SKM-1 treated with dmso at 0.1 percent for 144 hours (cell line): Measurements from ENCODE around the gene DDX43.
"Not testable (repeated sequence)": the region's sequence is repeated elsewhere in the genome, so short reads cannot be mapped to it uniquely, and the experiment has no call there.

Experiments used
- DNase-seq: peaks from one replicate; lab custom pipeline; 2025; ENCODE audit not compliant: unreplicated experiment; lab: John Stamatoyannopoulos, UW

Gene DDX43

GRCh38 chr6:73394577-73395354, at the start of gene DDX43:
DDX43 (plus strand) TSS chr6:73394828; CDS start chr6:73394906, 78 bp downstream.
- peak; percentile 59 for DNase-seq

DNA sequence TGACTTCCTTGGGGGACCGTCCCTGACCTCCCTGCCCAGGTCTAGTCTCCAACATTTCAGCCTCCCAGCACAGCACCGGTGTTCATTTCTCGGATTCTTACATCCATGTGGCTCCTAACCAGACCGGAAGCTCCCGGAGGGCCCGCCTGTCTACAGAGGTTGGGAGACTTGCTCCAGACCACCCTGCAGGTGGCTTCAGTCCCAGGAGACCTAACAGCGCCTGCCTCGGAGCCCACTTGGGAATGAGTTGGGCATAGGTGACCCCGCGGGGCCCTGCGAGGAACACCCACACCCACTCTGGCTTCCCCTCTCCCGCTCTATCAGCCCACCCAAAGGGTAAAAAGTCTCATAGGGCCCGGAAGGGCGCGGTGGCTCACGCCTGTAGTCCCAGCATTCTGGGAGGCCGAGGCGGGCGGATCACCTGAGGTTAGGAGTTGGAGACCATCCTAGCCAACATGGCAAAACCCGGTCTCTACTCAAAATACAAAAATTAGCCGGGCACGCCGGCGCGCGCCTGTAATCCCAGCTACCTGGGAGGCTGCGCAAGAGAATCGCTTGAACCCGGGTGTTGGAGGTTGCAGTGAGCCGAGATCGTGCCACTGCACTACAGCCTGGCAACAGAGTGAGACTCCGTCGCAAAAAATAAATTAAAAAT, 46.0 kb upstream of the DDX43 start:
- DNase-seq: no peak

GRCh38 chr6:73349311-73349710, 45.3 kb upstream of the DDX43 start:
- DNase-seq: no peak

DNA sequence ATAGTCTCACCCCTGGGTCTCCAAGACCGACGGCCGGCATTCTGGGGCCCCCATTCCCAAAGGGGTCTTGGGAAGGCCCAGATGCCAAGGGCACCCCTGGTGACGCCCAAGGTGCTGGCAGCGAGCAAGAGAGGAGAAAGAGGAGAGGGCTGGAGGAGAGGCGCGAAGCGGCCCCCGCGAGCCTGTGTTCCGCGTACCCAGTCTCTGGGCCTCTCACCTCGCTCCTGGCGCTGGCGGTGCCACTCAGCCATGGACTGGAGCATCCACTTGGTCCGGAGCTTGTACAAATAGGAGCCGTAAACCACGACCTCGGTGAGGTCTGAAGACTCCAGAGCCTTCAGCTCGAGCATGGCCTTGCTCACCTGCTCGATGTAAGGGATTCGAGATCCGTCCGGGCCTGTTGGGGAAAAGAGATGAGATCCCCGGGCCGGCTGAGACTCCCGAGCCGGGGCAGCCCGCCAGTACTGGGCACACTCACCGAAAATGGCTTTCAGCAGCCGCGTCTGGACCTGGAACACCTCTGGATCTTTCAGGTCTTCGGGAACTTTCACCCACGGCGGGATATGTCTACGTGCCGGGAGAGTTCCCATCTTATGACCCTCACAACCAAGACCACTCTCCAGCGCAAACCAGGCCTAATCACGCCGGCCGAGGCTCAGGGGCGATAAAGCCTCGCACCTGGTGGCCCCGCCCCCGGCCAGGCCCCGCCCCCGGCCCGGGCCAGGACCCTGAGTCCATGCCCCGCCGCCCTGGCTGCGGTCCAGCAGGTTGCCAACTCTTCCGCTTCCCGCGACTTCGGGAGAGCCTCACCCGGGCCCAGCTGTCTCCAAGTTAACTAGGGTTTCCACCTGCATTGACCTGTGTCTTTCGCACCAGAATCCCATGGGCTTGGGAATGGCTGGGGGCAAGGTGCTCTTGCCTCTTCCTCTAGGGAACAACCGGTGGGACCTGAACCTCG, 40.7 kb upstream of the DDX43 start, which contains the start of gene DPPA5:
Gene DPPA5 (minus strand): TSS at position 641 of the 958 bp plus-strand sequence. CDS start 51 bp downstream, at position 590.
- DNase-seq: no peak

DNA sequence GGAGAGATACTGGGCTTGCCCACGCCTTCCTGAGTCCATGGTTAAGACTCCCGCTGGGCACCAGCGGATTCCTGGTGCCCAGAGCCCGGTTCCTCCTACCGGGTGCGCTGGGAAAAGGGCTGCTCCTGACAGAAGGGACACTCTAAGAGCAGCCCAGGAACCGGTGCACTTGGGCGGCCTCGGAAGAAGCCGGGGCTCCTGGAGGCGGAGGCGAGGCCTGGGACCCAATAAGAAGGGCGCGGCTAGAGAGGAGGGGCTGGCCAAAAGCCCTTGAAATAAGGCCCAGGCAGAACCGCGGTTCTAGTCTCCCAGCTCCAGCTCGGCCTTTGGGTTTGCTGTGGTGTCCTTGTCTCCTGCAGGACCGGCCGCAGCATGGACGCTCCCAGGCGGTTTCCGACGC, 32.3 kb upstream of the DDX43 start, which contains the start of gene KHDC3L:
Gene KHDC3L (plus strand): TSS at position 301 of the 400 bp plus-strand sequence. CDS start 72 bp downstream, at position 373.
- no peak for DNase-seq

- DNase-seq: no peak
Measured at GRCh38 chr6:73362869-73363536, 31.6 kb upstream of the DDX43 start.

- DNase-seq: no peak
Measured at GRCh38 chr6:73363537-73363875, 31.1 kb upstream of the DDX43 start.

- no peak for DNase-seq
Measured at GRCh38 chr6:73364121-73364520, 30.5 kb upstream of the DDX43 start.

GRCh38 chr6:73364549-73364948, 30.1 kb upstream of the DDX43 start:
- no peak for DNase-seq

- no peak for DNase-seq
Measured at GRCh38 chr6:73367761-73368355, 26.8 kb upstream of the DDX43 start.

- DNase-seq: no peak
Measured at GRCh38 chr6:73368675-73369074, 26.0 kb upstream of the DDX43 start.

DNA sequence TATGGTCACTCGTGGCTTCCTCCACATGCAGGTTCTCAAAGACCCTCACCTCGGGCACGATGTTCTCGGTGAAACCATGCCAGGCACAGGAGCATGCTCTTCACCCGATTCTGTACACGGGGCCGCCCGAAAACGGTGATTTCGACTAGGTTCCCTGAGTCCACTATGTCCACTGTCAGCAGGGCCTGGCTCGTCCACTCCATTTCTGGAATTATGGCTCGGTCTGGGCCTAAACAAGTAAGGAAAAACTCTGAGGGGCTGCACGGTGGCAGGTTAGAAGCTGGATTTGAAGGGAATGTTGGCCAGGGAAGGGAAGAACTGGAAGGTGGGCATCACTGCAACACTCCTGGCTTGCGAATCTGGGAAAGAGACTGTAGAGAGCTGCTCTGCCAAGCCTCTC, 25.5 kb upstream of the DDX43 start:
- DNase-seq: no peak

DNA sequence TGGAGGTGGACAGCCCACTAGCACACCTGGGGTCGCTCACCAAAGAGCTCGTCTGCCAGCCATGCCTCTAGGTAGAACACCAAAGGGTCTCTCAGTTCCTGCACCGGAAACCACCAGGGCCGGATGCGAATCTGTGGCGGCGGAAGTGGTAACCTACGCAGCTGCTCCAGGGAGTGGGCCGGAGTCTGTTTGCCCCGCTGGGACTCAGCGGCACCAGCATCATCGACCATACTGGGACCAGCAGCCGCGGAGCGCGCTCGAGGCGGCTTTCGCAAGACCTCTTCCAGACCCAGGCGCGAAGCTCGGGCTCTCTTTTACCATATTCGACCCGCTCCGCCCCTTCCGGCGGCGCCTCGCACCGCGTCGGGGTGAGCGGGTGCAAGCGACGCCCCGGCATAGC, 25.1 kb upstream of the DDX43 start, which contains the start of gene OOEP:
Gene OOEP (minus strand): TSS at position 335 of the 400 bp plus-strand sequence. CDS start 105 bp downstream, at position 230.
- no peak for DNase-seq

DNA sequence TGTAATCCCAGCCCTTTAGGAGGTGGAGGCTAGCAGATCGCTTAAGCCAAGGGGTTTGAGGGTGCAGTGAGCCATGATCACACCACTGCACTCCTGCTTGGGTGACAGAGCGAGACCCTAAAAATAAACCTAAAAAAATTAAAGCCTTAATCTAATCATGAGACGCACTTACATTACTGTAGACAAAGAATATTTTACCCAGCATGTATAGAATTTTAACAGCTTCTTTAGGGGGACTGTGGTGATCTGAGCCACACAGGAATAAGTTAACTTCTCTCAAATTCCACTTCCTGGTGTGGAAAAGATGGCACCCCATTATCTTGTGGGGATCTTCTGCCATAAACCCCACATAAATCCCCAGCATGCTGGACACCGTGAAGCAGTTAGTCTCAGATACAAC, 22.6 kb upstream of the DDX43 start:
- DNase-seq: no peak

GRCh38 chr6:73372516-73372915, 22.1 kb upstream of the DDX43 start:
- DNase-seq: no peak

DNA sequence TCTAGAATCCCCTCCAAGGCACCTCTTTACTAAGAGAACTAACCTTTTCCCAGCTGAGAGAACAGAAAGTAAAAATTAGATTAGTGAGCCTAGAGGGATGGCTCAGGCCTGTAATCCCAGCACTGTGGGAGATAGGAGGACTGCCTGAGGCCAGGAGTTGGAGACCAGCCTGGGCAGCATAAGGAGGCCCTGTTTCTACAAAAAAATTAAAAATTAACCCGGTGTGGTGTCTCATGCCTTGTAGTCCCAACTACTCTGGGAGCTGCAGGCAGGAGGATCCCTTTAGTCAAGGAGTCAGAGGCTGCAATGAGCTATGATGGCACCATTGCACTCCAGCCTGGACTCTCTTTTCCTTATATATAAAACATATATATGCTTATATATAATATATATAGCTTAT, 19.4 kb upstream of the DDX43 start:
- no peak for DNase-seq

DNA sequence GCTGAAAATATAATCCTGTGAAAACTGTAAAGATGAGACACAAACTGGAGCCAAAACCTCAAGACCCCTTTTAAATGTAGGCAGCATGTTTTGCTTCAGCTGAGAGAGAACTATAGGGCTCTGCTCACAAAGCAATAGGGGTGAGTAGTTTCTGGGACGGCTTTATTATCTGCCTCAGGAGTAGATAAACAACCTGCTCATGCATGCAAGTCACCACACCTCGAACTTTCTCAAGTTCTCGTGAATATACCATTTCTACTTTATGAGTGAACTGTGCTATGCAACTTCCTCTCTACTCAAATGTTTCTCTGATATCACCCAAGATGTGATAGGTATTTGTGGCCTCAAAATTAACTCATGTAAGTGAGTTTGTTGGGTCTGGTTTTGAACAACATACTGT, 17.4 kb upstream of the DDX43 start:
- DNase-seq: no peak

- not testable (repeated sequence) for DNase-seq
Measured at GRCh38 chr6:73381531-73381930, 13.1 kb upstream of the DDX43 start.

- DNase-seq: no peak
Measured at GRCh38 chr6:73382462-73383113, 12.0 kb upstream of the DDX43 start.

DNA sequence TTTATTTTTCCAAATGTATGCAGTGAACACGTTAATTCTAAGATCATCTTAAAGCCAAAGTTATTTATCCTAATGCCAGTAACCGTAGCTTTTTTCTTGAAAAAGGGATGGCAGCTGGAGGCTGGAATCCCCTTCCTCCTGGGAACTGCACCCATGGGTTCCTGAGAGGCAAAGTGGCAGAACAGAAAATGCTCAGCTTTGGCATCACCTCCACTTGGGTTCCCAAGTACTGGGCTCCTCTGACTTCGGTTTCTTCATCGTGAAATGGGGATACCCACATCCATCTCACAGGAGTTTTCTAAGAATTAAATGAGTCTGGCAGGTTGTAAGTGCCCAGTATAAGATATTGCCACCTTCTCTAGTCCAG, 6.2 kb upstream of the DDX43 start:
- DNase-seq: no peak
